Ovary (tissue), 9 donors: Measurements from ENCODE around the gene LIX1. TPM values are rescaled to one million over a fixed set of nuclear protein-coding genes. Genes with fewer than 3 reads are reported as not detected.

ENCODE experiments used
- DNase-seq, 5 donors: peaks; one replicate each; pipeline ENCODE4 v3.0.0-alpha.2; 2019 to 2020
- H3K27ac ChIP-seq, 2 donors: fragments of 200-600 bp; one replicate each; pipeline versions ENCODE4 v1.5.1 to v1.8.0; 2019 to 2022
- H3K27me3 ChIP-seq: fragments of 200-600 bp; one replicate; pipeline ENCODE4 v1.8.0; 2022
- H3K36me3 ChIP-seq: fragments of 200-600 bp; sonication (generic); one replicate; pipeline ENCODE4 v1.5.1; 2019
- H3K4me1 ChIP-seq: one replicate; pipeline ENCODE4 v1.8.1; 2013; ENCODE audit warnings: mild to moderate bottlenecking, moderate library complexity; ENCODE audit not compliant: insufficient read depth
- H3K4me3 ChIP-seq: fragments of 200-600 bp; sonication (generic); one replicate; pipeline ENCODE4 v1.5.1; 2017
- H3K9me3 ChIP-seq, 2 donors: fragments of 200-600 bp in 1 of 2; sonication (generic) in 1 of 2; one replicate each; pipeline versions ENCODE4 v1.5.1 to v1.8.1; 2013 to 2019; ENCODE audit warnings: mild to moderate bottlenecking in 1 of 2, moderate library complexity in 1 of 2
- CTCF ChIP-seq, 3 donors: fragments of 450-650 bp in 2 of 3; fragments of 200-600 bp in 1 of 3; IDR thresholded peaks; one replicate each; pipeline versions ENCODE4 v1.5.1 to v1.8.0; 2016 to 2022; ENCODE audit warnings: antibody characterized with exemption in 3 of 3, mild to moderate bottlenecking in 1 of 3
- EP300 ChIP-seq: sonication (generic); formaldehyde crosslinking; IDR thresholded peaks from one replicate; pipeline ENCODE4 v1.6.1; 2017; ENCODE audit warnings: antibody characterized with exemption
- POLR2A ChIP-seq: fragments of 450-650 bp; IDR thresholded peaks from one replicate; pipeline ENCODE4 v1.6.1; 2017; ENCODE audit warnings: antibody characterized with exemption, mild to moderate bottlenecking, moderate library complexity
- WGBS, 3 donors: extraction: QIAGEN DNeasy Blood & Tissue Kit in 1 of 3; methylation state at CpG; one replicate each; pipeline versions ENCODE4 v1.1.5 to v1.1.7; 2013 to 2017; 5-methylcytosine and 5-hydroxymethylcytosine counted together
- intact Hi-C, 4 donors: fragments of 100-400 bp; cut with DNase I; formaldehyde crosslinking; loops; one replicate each; pipeline versions ENCODE4 v1.11.0 to v1.15.1; 2022 to 2023
- polyA plus RNA-seq, 2 donors: library from polyadenylated mRNA; stranded (reverse); fragments of 200-250 nt in 1 of 2; fragments of 350-450 nt in 1 of 2; fragmentation: Illumina TruSeq in 1 of 2; extraction: RNeasy Lipid Tissue Mini Kit (QIAGEN cat#74804) in 1 of 2; gene quantifications; one replicate each; pipeline ENCODE4 v1.2.3, GENCODE V29; 2013 to 2014
- total RNA-seq, 7 donors: library from RNA; depleted of rRNA in 2 of 7; stranded (reverse); fragments of >200 nt in 2 of 7; fragmentation: NEBNext Ultra II Directional in 3 of 7; extraction: Animal tissue kit (Norgen Biotek cat#: 25700) in 3 of 7; gene quantifications; one replicate each; pipeline versions ENCODE4 v1.1.0 to v1.2.4, GENCODE V29; 2016 to 2023
- donor health status: DM: no; HTN: no; CAD: no; lungs with moderate emphysema.
- donor health status: DM: no; HTN: no; CAD: no.
- donor health status: Bipolar disorder and iron deficiency.
- donor health status: DM: yes; HTN: yes; CAD: no.
- donor health status: DM: no; HTN: no; CAD: no.
- donor health status: DM: yes; HTN: yes; CAD: no.

LIX1 gene
- total and polyA plus RNA-seq, 9 donors, result 0.12 to 0.20 TPM; not detected in 7

GRCh38 chr5:97095318-97095732, 47.1 kb downstream of the LIX1 start:
- H3K4me1 ChIP-seq, result no peaks in the 10 kb centered on the region

GRCh38 chr5:97094579-97095317, 47.7 kb downstream of the LIX1 start:
- H3K27me3 ChIP-seq, result no peaks in the 10 kb centered on the region
- no peak overlapping the region for H3K27ac ChIP-seq

More at GRCh38 chr5:97095318-97095732, 47.1 kb downstream of the LIX1 start:
- H3K4me3 ChIP-seq, result no peak overlapping the region
- WGBS, 3 donors, result 92 to 97% (median 93%) methylated on average over 1 of the region's 1 CpG
- no peaks in the 10 kb centered on the region for H3K9me3 ChIP-seq
- intact Hi-C loops, result no loop called here
- TF ChIP-seq CTCF (IDR thresholded peaks at IDR 0.05) (no peak), POLR2A (no peak), EP300 (no peak)
- H3K27me3 ChIP-seq, result no peaks in the 10 kb centered on the region
- DNase-seq, result no peak
- no peak overlapping the region for H3K27ac ChIP-seq
- no peaks in the 10 kb centered on the region for H3K36me3 ChIP-seq

GRCh38 chr5:97093193-97093592, 49.2 kb downstream of the LIX1 start:
- no peak for DNase-seq
- Histone ChIP-seq H3K4me3 (no peak overlapping the region), H3K36me3 (no peaks in the 10 kb centered on the region), H3K27me3 (no peaks in the 10 kb centered on the region), H3K9me3 (no peaks in the 10 kb centered on the region), H3K4me1 (no peaks in the 10 kb centered on the region), H3K27ac (no peak overlapping the region)
- TF ChIP-seq CTCF (IDR thresholded peaks at IDR 0.05), result no peak
- TF ChIP-seq POLR2A, result no peak
- intact Hi-C loops, result no loop called here

More at GRCh38 chr5:97094579-97095317, 47.7 kb downstream of the LIX1 start:
- H3K4me3 ChIP-seq, result no peak overlapping the region
- H3K4me1 ChIP-seq, result no peaks in the 10 kb centered on the region
- WGBS, 3 donors, result 82 to 94% (median 86%) methylated on average over 8 of the region's 8 CpGs
- no peaks in the 10 kb centered on the region for H3K9me3 ChIP-seq
- DNase-seq, result no peak
- TF ChIP-seq EP300 (no peak), CTCF (IDR thresholded peaks at IDR 0.05) (no peak), POLR2A (no peak)
- intact Hi-C loops, result no loop called here
- H3K36me3 ChIP-seq, result no peaks in the 10 kb centered on the region

GRCh38 chr5:97090944-97091343, 51.5 kb downstream of the LIX1 start:
- intact Hi-C loops, result no loop called here
- no peak overlapping the region for H3K27ac ChIP-seq
- H3K27me3 ChIP-seq, result no peaks in the 10 kb centered on the region
- H3K36me3 ChIP-seq, result no peaks in the 10 kb centered on the region
- H3K9me3 ChIP-seq, result no peaks in the 10 kb centered on the region
- H3K4me1 ChIP-seq, result no peaks in the 10 kb centered on the region
- TF ChIP-seq CTCF (IDR thresholded peaks at IDR 0.05) (no peak), EP300 (no peak), POLR2A (no peak)
- DNase-seq, result no peak
- 61 to 82% (median 64%) methylated on average over 3 of the region's 3 CpGs for WGBS, 3 donors
- no peak overlapping the region for H3K4me3 ChIP-seq
